HEK293 (cell line): Measurements from ENCODE around the gene ETNK1.

Experiments
- CTCF ChIA-PET: fragments of 350-600 bp; formaldehyde crosslinking; extraction: SDS; loops from one replicate; lab custom pipeline; 2021; ENCODE audit warnings: antibody characterized with exemption; lab: Yijun Ruan, JAX
- POLR2A ChIA-PET: fragments of 300-600 bp; formaldehyde crosslinking; extraction: SDS; loops from one replicate; lab custom pipeline; 2020; ENCODE audit warnings: antibody characterized with exemption, inconsistent platforms; lab: Yijun Ruan, JAX
- H3K27ac ChIP-seq: fragments of 200-500 bp; sonication (Bioruptor generic); 2 replicates; pipeline ENCODE4 v1.5.1; 2014; ENCODE audit warnings: low read depth, low read length, control low read depth, inconsistent platforms; ENCODE audit errors: extremely low read depth
- H3K36me3 ChIP-seq, 2 experiments: fragments of 200-500 bp in 1 of 2; sonication (Bioruptor generic) in 1 of 2; 1 replicate in 1 of 2; 2 replicates in 1 of 2; pipeline ENCODE4 v1.5.1; 2014 to 2017; ENCODE audit warnings: inconsistent platforms in 2 of 2, low read length in 2 of 2; ENCODE audit not compliant: control insufficient read depth in 2 of 2, insufficient read depth in 1 of 2
- H3K4me1 ChIP-seq: fragments of 200-500 bp; sonication (Bioruptor generic); 2 replicates; pipeline ENCODE4 v1.5.1; 2014; ENCODE audit warnings: mild to moderate bottlenecking, low read length, inconsistent platforms; ENCODE audit not compliant: control insufficient read depth, insufficient read depth
- H3K4me3 ChIP-seq: 2 replicates; pipeline ENCODE4 v1.5.1; 2011; ENCODE audit warnings: low read depth, mild to moderate bottlenecking, control low read depth, low read length, moderate library complexity
- H3K9me3 ChIP-seq: fragments of 200-500 bp; sonication (Bioruptor generic); 2 replicates; pipeline ENCODE4 v1.5.1; 2014; ENCODE audit warnings: low read depth, low read length, inconsistent platforms; ENCODE audit not compliant: control insufficient read depth, insufficient read depth
- BCL11A ChIP-seq: fragments of 450-650 bp; formaldehyde crosslinking; IDR thresholded peaks from 2 replicates; pipeline ENCODE4 v1.5.1; 2016; ENCODE audit warnings: low read depth, missing biosample characterization, missing genetic modification characterization
- KLF9 ChIP-seq: fragments of 450-650 bp; formaldehyde crosslinking; IDR thresholded peaks from 2 replicates; pipeline ENCODE4 v1.5.1; 2016; ENCODE audit warnings: missing biosample characterization, missing genetic modification characterization, low read depth
- REPIN1 ChIP-seq: fragments of 450-650 bp; formaldehyde crosslinking; IDR thresholded peaks from 2 replicates; pipeline ENCODE4 v1.5.1; 2017; ENCODE audit warnings: missing biosample characterization, missing genetic modification characterization, low read depth
- SETDB1 ChIP-seq: IDR thresholded peaks from one replicate; pipeline ENCODE4 v1.6.1; 2017; ENCODE audit warnings: mild to moderate bottlenecking, low read length, moderate library complexity, mixed read lengths; ENCODE audit not compliant: insufficient read length
- ZFP41 ChIP-seq: fragments of 450-650 bp; formaldehyde crosslinking; IDR thresholded peaks from 2 replicates; pipeline ENCODE4 v1.5.1; 2016; ENCODE audit warnings: missing biosample characterization, missing genetic modification characterization, borderline replicate concordance
- ZNF324 ChIP-seq: fragments of 450-650 bp; formaldehyde crosslinking; IDR thresholded peaks from 2 replicates; pipeline ENCODE4 v1.5.1; 2016; ENCODE audit warnings: missing biosample characterization, missing genetic modification characterization
- ZNF521 ChIP-seq: fragments of 450-650 bp; formaldehyde crosslinking; IDR thresholded peaks from 2 replicates; pipeline ENCODE4 v1.5.1; 2017; ENCODE audit warnings: missing biosample characterization, mild to moderate bottlenecking, missing genetic modification characterization
- ZNF654 ChIP-seq: fragments of 450-650 bp; formaldehyde crosslinking; IDR thresholded peaks from 2 replicates; pipeline ENCODE4 v1.5.1; 2016; ENCODE audit warnings: low read depth, missing biosample characterization, missing genetic modification characterization
- ZSCAN23 ChIP-seq: fragments of 450-650 bp; formaldehyde crosslinking; IDR thresholded peaks from 2 replicates; pipeline ENCODE4 v1.5.1; 2016; ENCODE audit warnings: missing biosample characterization, missing genetic modification characterization
- TF ChIP-seq, protein P1 (sequence below): fragments of 450-650 bp; formaldehyde crosslinking; IDR thresholded peaks from 2 replicates; pipeline ENCODE4 v1.5.1; 2016; ENCODE audit warnings: missing biosample characterization, missing genetic modification characterization, borderline replicate concordance
- TF ChIP-seq, protein P2 (sequence below): fragments of 450-650 bp; formaldehyde crosslinking; IDR thresholded peaks from 2 replicates; pipeline ENCODE4 v1.5.1; 2016; ENCODE audit warnings: missing biosample characterization, missing genetic modification characterization
- TF ChIP-seq, protein P3 (sequence below): fragments of 450-650 bp; formaldehyde crosslinking; IDR thresholded peaks from 2 replicates; pipeline ENCODE4 v1.5.0; 2017; ENCODE audit warnings: missing biosample characterization, missing genetic modification characterization, borderline replicate concordance

Gene ETNK1

DNA sequence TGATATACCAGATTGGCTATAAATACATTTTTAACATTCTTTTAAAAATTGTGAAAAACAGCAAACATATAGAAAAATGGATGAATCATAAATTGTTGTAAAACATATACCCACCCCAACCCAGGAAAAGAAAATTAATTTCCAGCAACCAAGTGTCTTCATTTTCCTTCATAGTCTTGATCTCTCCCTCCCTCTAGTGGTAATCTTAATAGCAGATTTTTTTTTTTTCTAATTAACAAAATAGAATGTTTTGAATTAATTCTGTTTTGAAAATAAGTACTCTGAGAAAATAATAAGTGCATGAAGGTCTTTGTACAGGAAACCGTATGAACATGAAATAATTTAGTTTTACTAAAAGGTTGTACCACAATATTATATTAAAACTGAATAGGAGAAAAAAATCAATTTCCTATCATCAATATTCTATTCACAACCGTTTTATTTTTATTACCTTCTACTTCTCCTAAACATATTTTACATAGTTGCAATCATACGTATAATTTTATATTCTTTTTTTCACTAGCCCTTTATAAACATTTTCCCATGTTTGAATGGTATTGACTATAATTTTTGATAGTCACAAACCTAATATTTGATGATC lies 7.0 kb downstream of the ETNK1 start:
- H3K9me3 ChIP-seq: no peaks in the 10 kb centered on the region
- TF ChIP-seq ZNF654 (tag by site-specific recombination): peak; percentile 45
- no peak for TF ChIP-seq BCL11A (tag by site-specific recombination)
- H3K27ac ChIP-seq: no peak overlapping the region
- no peak overlapping the region for H3K4me3 ChIP-seq
- CTCF ChIA-PET: interaction anchor here (0.7 kb wide), 1 partner anchor 126 kb away, joined by 3 read pairs; no protein-coding TSS in a partner anchor
- H3K4me1 ChIP-seq: peaks cover 4% of the 10 kb centered on the region
- POLR2A ChIA-PET: interaction anchor here (0.5 kb wide), 1 partner anchor 92 kb away, joined by 8 read pairs; no protein-coding TSS in a partner anchor
- peaks cover 0 to 21% of the 10 kb centered on the region in 2 experiments; a peak in 2 of 3 replicates for H3K36me3 ChIP-seq

DNA sequence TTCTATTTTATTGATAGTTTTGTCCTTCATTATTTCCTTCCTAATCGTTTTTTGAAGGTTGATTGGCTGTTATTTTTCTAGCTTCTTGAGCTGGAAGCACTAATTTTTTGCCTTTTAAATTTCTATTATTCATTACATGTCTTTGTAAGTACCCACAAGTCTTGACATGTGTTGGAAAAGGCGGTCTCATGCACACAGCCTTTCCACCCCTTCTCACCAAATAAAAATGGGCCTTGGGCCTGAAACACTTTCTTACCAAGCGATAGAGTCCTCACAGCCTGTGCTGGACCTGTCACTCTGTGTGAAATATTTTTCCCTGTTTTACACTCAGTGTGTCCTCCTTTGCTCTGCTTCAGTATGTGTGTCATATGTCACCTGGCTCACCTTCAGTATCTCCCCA lies 9.9 kb downstream of the ETNK1 start:
- H3K4me3 ChIP-seq: no peak overlapping the region
- CTCF ChIA-PET: no interaction called here
- POLR2A ChIA-PET: interaction anchor here (1.0 kb wide), 1 partner anchor 10 kb away, joined by 3 read pairs; the partner anchor contains the start of gene ETNK1
- TF ChIP-seq ZNF324 (tag by site-specific recombination): no peak
- TF ChIP-seq REPIN1 (tag by site-specific recombination): no peak
- TF ChIP-seq, protein P1, sequence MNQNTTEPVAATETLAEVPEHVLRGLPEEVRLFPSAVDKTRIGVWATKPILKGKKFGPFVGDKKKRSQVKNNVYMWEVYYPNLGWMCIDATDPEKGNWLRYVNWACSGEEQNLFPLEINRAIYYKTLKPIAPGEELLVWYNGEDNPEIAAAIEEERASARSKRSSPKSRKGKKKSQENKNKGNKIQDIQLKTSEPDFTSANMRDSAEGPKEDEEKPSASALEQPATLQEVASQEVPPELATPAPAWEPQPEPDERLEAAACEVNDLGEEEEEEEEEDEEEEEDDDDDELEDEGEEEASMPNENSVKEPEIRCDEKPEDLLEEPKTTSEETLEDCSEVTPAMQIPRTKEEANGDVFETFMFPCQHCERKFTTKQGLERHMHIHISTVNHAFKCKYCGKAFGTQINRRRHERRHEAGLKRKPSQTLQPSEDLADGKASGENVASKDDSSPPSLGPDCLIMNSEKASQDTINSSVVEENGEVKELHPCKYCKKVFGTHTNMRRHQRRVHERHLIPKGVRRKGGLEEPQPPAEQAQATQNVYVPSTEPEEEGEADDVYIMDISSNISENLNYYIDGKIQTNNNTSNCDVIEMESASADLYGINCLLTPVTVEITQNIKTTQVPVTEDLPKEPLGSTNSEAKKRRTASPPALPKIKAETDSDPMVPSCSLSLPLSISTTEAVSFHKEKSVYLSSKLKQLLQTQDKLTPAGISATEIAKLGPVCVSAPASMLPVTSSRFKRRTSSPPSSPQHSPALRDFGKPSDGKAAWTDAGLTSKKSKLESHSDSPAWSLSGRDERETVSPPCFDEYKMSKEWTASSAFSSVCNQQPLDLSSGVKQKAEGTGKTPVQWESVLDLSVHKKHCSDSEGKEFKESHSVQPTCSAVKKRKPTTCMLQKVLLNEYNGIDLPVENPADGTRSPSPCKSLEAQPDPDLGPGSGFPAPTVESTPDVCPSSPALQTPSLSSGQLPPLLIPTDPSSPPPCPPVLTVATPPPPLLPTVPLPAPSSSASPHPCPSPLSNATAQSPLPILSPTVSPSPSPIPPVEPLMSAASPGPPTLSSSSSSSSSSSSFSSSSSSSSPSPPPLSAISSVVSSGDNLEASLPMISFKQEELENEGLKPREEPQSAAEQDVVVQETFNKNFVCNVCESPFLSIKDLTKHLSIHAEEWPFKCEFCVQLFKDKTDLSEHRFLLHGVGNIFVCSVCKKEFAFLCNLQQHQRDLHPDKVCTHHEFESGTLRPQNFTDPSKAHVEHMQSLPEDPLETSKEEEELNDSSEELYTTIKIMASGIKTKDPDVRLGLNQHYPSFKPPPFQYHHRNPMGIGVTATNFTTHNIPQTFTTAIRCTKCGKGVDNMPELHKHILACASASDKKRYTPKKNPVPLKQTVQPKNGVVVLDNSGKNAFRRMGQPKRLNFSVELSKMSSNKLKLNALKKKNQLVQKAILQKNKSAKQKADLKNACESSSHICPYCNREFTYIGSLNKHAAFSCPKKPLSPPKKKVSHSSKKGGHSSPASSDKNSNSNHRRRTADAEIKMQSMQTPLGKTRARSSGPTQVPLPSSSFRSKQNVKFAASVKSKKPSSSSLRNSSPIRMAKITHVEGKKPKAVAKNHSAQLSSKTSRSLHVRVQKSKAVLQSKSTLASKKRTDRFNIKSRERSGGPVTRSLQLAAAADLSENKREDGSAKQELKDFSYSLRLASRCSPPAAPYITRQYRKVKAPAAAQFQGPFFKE (tag by site-specific recombination): no peak
- TF ChIP-seq ZNF521 (tag by site-specific recombination): no peak
- H3K27ac ChIP-seq: no peak overlapping the region
- H3K36me3 ChIP-seq: peaks cover 0 to 21% of the 10 kb centered on the region in 2 experiments; a peak in 2 of 3 replicates
- no peaks in the 10 kb centered on the region for H3K4me1 ChIP-seq
- H3K9me3 ChIP-seq: no peaks in the 10 kb centered on the region

DNA sequence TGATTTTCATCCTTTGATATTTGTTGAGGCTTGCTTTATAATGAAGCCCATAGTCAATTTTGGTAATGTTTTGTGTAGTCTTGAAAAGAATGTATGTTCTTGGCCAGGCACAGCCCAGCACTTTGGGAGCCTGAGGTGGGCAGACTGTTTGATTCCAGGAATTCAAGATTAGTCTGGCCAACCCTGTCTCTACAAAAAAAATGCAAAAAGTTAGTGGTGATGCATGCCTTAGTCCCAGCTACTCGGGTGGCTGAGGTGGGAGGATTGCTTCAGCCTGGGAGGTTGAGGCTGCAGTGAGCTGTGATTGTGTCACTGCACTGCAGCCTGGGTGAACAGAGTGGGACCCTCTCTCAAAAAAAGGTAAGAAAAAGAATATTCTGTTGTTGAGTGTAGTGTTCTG lies 10.8 kb downstream of the ETNK1 start:
- Histone ChIP-seq H3K9me3 (no peaks in the 10 kb centered on the region), H3K27ac (no peak overlapping the region), H3K4me1 (no peaks in the 10 kb centered on the region), H3K36me3 (peaks cover 0 to 16% of the 10 kb centered on the region in 2 experiments; a peak in 2 of 3 replicates), H3K4me3 (no peak overlapping the region)
- TF ChIP-seq, protein P2, sequence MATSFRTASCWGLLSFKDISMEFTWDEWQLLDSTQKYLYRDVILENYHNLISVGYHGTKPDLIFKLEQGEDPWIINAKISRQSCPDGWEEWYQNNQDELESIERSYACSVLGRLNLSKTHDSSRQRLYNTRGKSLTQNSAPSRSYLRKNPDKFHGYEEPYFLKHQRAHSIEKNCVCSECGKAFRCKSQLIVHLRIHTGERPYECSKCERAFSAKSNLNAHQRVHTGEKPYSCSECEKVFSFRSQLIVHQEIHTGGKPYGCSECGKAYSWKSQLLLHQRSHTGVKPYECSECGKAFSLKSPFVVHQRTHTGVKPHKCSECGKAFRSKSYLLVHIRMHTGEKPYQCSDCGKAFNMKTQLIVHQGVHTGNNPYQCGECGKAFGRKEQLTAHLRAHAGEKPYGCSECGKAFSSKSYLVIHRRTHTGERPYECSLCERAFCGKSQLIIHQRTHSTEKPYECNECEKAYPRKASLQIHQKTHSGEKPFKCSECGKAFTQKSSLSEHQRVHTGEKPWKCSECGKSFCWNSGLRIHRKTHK (tag by site-specific recombination): no peak
- no peak for TF ChIP-seq KLF9 (tag by site-specific recombination)
- no peak for TF ChIP-seq ZSCAN23
- TF ChIP-seq SETDB1: no peak
- no peak for TF ChIP-seq ZFP41 (tag by site-specific recombination)
- TF ChIP-seq, protein P3, sequence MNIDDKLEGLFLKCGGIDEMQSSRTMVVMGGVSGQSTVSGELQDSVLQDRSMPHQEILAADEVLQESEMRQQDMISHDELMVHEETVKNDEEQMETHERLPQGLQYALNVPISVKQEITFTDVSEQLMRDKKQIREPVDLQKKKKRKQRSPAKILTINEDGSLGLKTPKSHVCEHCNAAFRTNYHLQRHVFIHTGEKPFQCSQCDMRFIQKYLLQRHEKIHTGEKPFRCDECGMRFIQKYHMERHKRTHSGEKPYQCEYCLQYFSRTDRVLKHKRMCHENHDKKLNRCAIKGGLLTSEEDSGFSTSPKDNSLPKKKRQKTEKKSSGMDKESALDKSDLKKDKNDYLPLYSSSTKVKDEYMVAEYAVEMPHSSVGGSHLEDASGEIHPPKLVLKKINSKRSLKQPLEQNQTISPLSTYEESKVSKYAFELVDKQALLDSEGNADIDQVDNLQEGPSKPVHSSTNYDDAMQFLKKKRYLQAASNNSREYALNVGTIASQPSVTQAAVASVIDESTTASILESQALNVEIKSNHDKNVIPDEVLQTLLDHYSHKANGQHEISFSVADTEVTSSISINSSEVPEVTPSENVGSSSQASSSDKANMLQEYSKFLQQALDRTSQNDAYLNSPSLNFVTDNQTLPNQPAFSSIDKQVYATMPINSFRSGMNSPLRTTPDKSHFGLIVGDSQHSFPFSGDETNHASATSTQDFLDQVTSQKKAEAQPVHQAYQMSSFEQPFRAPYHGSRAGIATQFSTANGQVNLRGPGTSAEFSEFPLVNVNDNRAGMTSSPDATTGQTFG (tag by site-specific recombination): no peak
- ChIA-PET CTCF (interaction anchor here (0.7 to 1.4 kb wide), 3 partner anchors 37 to 1153 kb away, joined by 3 to 5 read pairs (median 4); no protein-coding TSS in a partner anchor), POLR2A (interaction anchor here (1.0 kb wide), 1 partner anchor 11 kb away, joined by 3 read pairs; the partner anchor contains the start of gene ETNK1)
